Measurements from ENCODE around the gene PPP2R3B.
"Not testable (repeated sequence)": the region's sequence is repeated elsewhere in the genome, so short reads cannot be mapped to it uniquely, and the experiment has no call there.

PPP2R3B gene

DNA sequence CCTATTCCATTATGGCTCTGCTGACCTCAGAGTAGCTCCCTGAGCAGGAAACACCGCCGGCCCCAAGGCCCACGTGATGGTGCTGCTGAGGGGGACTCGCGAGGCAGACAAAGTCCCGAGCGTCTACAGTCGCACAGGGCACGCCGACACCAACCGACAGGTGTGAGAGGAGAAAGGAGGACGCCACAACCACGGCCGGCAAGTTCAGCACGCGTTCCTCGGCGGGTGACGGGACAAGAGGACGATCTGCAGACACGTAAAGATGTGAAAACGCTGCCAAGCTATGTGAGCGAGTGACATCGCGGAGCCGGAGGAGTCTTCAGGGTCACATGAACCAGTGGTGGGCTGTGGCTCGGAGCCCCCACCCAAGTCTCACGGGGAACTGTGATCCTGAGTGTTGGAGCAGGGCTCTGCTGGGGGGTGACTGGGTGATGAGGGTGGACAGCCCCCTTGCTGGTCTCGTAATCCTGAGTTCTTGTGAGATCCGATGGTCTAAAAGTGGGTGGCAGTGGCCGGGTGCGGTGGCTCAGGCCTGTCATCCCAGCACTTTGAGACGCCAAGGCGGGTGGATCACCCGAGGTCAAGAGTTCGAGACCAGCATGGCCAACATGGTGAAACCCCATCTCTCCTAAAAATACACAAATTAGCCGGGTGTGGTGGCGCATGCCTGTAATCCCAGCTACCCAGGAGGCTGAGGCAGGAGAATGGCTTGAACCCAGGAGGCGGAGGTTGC, 34.0 kb downstream of the PPP2R3B start:
- no peak for DNase-seq

GRCh38 chrX:352181-352580, 34.5 kb downstream of the PPP2R3B start:
- no peak for DNase-seq

- DNase-seq = no peak
These were observed 35.0 kb downstream of the PPP2R3B start for GRCh38 chrX:351736-352135.

GRCh38 chrX:351324-351641, 35.4 kb downstream of the PPP2R3B start:
- not testable (repeated sequence) for DNase-seq

GRCh38 chrX:350534-351323, 36.0 kb downstream of the PPP2R3B start:
- DNase-seq = no peak

- no peak for DNase-seq
These were observed 36.6 kb downstream of the PPP2R3B start for GRCh38 chrX:350148-350533.

- DNase-seq = no peak
These were observed 37.0 kb downstream of the PPP2R3B start for GRCh38 chrX:349702-350101.

GRCh38 chrX:349196-349595, 37.5 kb downstream of the PPP2R3B start:
- DNase-seq = no peak

DNA sequence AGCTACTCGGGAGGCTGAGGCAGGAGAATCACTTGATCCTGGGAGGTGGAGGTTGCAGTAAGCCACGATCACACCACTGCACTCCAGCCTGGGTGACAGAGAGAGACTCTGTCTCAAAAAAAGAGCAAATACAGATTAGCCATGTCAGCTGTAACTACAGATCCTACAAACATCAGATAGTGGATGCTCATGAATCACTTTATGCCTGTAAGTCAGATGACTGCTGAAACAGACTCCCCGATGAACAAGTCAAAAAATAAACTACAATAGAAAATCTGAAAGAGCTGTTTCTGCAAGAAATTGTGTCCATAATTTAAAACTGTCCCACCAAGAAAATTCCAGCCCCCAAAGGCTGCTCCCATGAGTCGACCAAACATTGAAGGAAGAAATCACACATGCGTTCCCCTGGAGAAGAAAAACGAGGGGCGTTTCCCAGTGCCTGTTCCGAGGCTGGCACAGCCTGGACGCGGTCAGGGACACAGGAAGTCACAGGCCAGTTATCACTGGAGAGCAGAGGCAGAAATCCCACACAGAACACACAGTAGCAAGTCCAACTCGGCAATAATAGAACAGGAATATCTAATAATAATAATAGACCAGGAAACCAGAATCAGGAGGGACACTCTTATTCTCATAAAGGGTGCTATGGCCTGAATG, 38.1 kb downstream of the PPP2R3B start:
- no peak for DNase-seq

- DNase-seq = no peak
These were observed 39.2 kb downstream of the PPP2R3B start for GRCh38 chrX:347351-348117.

- no peak for DNase-seq
These were observed 40.5 kb downstream of the PPP2R3B start for GRCh38 chrX:346034-346813.

- no peak for DNase-seq
These were observed 41.4 kb downstream of the PPP2R3B start for GRCh38 chrX:345020-345925.

GRCh38 chrX:344371-344901, 42.3 kb downstream of the PPP2R3B start:
- no peak for DNase-seq

DNA sequence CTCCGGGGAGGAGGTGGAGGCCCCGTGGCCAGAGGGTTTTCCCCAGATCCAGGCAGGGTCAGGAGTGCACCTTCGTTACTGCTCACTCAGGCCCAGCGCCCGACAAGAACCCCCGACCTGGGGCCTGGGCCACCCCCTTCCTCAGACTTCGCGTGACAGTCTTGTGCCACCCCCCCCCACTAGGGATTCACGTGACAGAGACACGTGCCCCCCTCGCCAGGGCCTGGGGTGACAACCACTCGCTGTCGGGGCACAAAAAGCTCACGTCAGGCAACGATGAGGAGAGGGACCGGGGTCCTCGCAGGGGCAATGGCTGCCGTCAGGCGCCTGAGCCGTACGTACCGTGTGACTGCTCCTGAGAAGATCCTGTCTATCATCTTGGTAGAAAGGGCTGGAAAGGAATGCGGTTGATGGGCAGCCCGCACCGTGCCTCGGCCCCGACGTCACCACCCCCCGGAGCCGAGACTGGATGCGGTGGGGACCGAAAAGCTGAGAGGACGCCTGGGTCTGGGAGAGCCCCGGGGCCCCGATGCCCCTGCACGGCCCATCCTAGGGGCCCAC, 45.1 kb downstream of the PPP2R3B start:
- no peak for DNase-seq

GRCh38 chrX:340641-341423, 45.9 kb downstream of the PPP2R3B start:
- no peak for DNase-seq

DNA sequence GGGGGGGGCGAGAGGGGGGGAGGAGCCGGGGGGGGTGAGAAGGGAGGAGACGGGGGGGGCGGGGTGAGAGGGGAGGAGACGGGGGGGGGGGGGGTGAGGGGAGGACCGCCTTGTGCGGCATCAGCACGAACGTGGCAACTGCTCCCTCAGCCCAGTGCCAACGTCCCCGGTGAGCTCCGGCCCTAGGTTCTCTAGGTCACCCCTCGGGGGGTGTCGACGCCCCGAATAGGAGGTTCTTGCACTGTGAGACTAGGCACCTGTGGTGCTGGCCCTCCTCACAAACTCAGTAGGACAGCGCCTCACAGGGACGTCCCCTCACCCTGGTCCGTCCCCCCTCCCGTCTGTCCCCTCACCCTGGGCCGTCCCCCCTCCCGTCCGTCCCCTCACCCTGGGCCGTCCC, 46.6 kb downstream of the PPP2R3B start:
- no peak for DNase-seq

DNA sequence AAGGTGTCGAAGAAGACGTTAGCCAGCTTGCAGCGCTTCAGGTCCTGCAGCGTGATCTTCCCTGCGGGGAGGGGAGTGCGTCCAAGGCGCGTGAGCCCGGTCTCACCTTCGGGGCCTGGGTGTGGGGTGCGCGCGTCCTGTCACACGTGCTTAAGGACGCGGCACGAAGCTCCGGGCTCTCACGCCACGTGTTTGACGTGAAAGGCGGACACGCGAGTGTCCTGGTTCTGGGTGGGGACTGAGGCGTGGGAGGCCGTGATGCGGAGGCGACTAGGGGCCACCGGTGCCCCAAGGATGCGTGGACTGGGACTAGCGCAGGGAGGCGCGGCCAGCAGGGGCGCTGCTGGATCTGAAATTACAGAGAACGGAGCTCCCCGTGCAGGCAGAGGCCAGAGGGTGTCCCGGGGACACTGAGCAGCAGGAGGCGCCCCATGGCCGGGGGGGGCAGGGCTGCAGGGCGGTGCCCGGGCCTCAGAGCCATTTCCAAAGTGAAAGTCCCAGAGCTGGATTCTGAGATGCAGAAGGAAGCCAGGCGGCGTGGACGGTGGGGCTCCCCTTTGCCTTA, 47.8 kb downstream of the PPP2R3B start:
- no peak for DNase-seq

- no peak for DNase-seq
These were observed 48.3 kb downstream of the PPP2R3B start for GRCh38 chrX:338281-338835.

GRCh38 chrX:337331-337831, 49.3 kb downstream of the PPP2R3B start:
- DNase-seq = no peak

Data from NCI-H510A (cell line).